GM19452 (cell line): ENCODE data around the gene ZMYND8.
"Not testable (repeated sequence)": the region's sequence is repeated elsewhere in the genome, so short reads cannot be mapped to it uniquely, and the experiment has no call there.

Experiments
- ATAC-seq: cut with Tn5 transposase; IDR thresholded peaks from one replicate; pipeline ENCODE4 v1.9.1; 2021; ENCODE audit not compliant: unreplicated experiment

Gene ZMYND8

GRCh38 chr20:47356526-47357295 lies at the start of gene ZMYND8:
TSS of gene ZMYND8 (minus strand) at chr20:47356699. CDS start at chr20:47356670, 29 bp downstream.
- ATAC-seq: peak; percentile 41

- no peak for ATAC-seq
These were observed 49.4 kb upstream of the ZMYND8 start for GRCh38 chr20:47405775-47406325.

- no peak for ATAC-seq
These were observed 44.2 kb upstream of the ZMYND8 start for GRCh38 chr20:47400685-47401084.

- ATAC-seq: no peak
These were observed 41.3 kb upstream of the ZMYND8 start for GRCh38 chr20:47397652-47398301.

GRCh38 chr20:47396762-47397476 lies 40.4 kb upstream of the ZMYND8 start:
- no peak for ATAC-seq

- ATAC-seq: not testable (repeated sequence)
These were observed 37.5 kb upstream of the ZMYND8 start for GRCh38 chr20:47393796-47394514.

- no peak for ATAC-seq
These were observed 36.2 kb upstream of the ZMYND8 start for GRCh38 chr20:47392721-47393073.

- ATAC-seq: no peak
These were observed 35.7 kb upstream of the ZMYND8 start for GRCh38 chr20:47392015-47392720.

GRCh38 chr20:47391276-47392010 lies 34.9 kb upstream of the ZMYND8 start:
- no peak for ATAC-seq

GRCh38 chr20:47389867-47390347 lies 33.4 kb upstream of the ZMYND8 start:
- ATAC-seq: no peak

- not testable (repeated sequence) for ATAC-seq
These were observed 29.5 kb upstream of the ZMYND8 start for GRCh38 chr20:47385968-47386367.

GRCh38 chr20:47382746-47383415 lies 26.4 kb upstream of the ZMYND8 start:
- no peak for ATAC-seq

GRCh38 chr20:47380481-47380880 lies 24.0 kb upstream of the ZMYND8 start:
- no peak for ATAC-seq

GRCh38 chr20:47379433-47380150 lies 23.1 kb upstream of the ZMYND8 start:
- no peak for ATAC-seq

GRCh38 chr20:47377122-47377722 lies 20.7 kb upstream of the ZMYND8 start:
- no peak for ATAC-seq

GRCh38 chr20:47376096-47376643 lies 19.7 kb upstream of the ZMYND8 start:
- not testable (repeated sequence) for ATAC-seq

GRCh38 chr20:47374121-47374520 lies 17.6 kb upstream of the ZMYND8 start:
- not testable (repeated sequence) for ATAC-seq
